Measurements from ENCODE around the gene DNAAF1.

Gene DNAAF1

GRCh38 chr16:84161037-84161436, 15.9 kb downstream of the DNAAF1 start:
- H3K27ac ChIP-seq = no peak overlapping the region
- TF ChIP-seq, protein P1, sequence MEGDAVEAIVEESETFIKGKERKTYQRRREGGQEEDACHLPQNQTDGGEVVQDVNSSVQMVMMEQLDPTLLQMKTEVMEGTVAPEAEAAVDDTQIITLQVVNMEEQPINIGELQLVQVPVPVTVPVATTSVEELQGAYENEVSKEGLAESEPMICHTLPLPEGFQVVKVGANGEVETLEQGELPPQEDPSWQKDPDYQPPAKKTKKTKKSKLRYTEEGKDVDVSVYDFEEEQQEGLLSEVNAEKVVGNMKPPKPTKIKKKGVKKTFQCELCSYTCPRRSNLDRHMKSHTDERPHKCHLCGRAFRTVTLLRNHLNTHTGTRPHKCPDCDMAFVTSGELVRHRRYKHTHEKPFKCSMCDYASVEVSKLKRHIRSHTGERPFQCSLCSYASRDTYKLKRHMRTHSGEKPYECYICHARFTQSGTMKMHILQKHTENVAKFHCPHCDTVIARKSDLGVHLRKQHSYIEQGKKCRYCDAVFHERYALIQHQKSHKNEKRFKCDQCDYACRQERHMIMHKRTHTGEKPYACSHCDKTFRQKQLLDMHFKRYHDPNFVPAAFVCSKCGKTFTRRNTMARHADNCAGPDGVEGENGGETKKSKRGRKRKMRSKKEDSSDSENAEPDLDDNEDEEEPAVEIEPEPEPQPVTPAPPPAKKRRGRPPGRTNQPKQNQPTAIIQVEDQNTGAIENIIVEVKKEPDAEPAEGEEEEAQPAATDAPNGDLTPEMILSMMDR (IDR thresholded peaks at IDR 0.05) = no peak
- no peak for TF ChIP-seq ZFX (IDR thresholded peaks at IDR 0.05; ENCODE audit: borderline replicate concordance)

DNA sequence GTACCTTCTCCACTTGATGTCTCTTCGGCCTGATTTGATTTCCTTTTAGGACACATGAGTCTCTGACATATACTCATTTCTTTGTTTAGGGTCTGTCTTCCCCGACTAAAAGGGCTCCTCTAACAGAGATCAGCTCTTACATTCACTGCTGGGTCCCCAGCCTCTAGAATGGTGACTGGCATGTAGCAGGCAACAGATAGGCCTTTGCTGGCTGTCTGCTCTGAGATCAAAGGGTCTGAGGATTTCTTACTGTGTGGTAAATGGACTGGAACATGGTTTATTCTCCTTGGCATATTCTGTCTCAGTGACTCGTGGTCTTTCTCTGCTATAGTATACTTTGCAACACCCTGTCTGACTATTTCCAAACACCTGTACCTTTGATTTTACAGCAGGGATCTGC, 16.7 kb downstream of the DNAAF1 start:
- TF ChIP-seq ZFX (IDR thresholded peaks at IDR 0.05; ENCODE audit: borderline replicate concordance) = no peak
- TF ChIP-seq, protein P1 (IDR thresholded peaks at IDR 0.05) = no peak
- H3K27ac ChIP-seq = no peak overlapping the region

- H3K27ac ChIP-seq = no peak overlapping the region
- TF ChIP-seq, protein P1 (IDR thresholded peaks at IDR 0.05) = no peak
- no peak for TF ChIP-seq ZFX (IDR thresholded peaks at IDR 0.05; ENCODE audit: borderline replicate concordance)
These were observed 20.6 kb downstream of the DNAAF1 start for GRCh38 chr16:84165746-84166145.

DNA sequence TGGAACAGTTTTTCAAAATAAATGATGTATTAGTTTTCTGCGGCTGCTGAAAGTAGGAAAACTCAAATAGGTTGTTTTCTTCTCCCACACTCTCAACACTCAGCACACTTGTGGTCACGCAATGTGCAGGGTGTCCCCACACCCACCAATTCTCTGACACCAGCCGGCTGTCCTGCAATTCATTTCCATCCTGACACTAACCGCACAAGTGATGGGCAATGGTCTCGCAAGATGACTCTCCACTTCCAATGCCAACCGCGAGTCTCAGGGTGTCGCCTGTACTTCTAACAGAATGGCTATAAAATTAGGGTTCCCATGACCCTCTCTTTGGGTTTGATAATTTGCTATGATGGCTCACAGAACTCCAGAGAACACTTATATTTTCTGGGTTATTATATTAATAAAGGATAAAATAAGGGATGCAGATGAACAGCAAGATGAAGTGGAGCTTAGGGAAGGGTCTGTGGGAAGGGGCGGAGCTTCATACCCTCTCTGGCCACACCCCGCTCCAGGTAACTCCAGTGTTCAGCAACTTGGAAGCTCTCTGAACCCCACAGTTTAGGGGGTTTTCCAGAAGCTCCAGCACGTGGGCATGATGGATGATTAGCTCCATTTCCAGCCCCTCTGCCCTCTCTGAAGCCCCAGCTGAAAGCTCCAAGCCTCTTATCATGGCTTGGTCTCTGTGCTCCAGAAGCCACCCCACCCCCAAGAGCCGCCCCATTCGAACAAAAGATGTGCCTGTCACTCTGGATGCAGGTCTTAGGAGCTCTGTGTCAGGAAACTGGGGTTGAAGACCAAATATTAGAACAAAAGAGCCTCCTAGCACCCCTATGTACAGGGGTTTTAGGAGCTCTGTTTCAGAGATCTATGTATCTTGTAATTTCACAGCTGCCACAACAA, 21.9 kb downstream of the DNAAF1 start:
- H3K27ac ChIP-seq = no peak overlapping the region
- TF ChIP-seq, protein P1 (IDR thresholded peaks at IDR 0.05) = no peak
- TF ChIP-seq ZFX (IDR thresholded peaks at IDR 0.05; ENCODE audit: borderline replicate concordance) = no peak

- TF ChIP-seq, protein P1 (IDR thresholded peaks at IDR 0.05) = no peak
- no peak overlapping the region for H3K27ac ChIP-seq
These were observed 24.7 kb downstream of the DNAAF1 start for GRCh38 chr16:84169765-84170310.

- TF ChIP-seq, protein P1 (IDR thresholded peaks at IDR 0.05) = no peak
- TF ChIP-seq ZFX (IDR thresholded peaks at IDR 0.05; ENCODE audit: borderline replicate concordance) = no peak
- no peak overlapping the region for H3K27ac ChIP-seq
These were observed 29.3 kb downstream of the DNAAF1 start for GRCh38 chr16:84174396-84174795.
